Calu3 (cell line): ENCODE results near the gene TMEM225B. TPM values are rescaled to one million over a fixed set of nuclear protein-coding genes. Genes with fewer than 3 reads are reported as not detected.
"Not testable (repeated sequence)": the region's sequence is repeated elsewhere in the genome, so short reads cannot be mapped to it uniquely, and the experiment has no call there.

Experiments used
- BruUV-seq: library from RNA; stranded (reverse); fragments of 400-500 nt; replicated peaks from 2 replicates; lab custom pipeline; 2021; lab: Mats Ljungman, UMichigan
- CTCF ChIA-PET: fragments of 300-600 bp; sonication (Branson Sonifier 250); formaldehyde crosslinking; loops from one replicate; lab custom pipeline; 2022; ENCODE audit warnings: antibody characterized with exemption; lab: Charles Lee
- DNase-seq: peaks from one replicate; pipeline ENCODE4 v3.0.0; 2022
- H3K27ac Mint-ChIP-seq: one replicate; pipeline ENCODE4 v1.8.0; 2022; ENCODE audit warnings: mixed read lengths; ENCODE audit not compliant: unreplicated experiment
- H3K27me3 Mint-ChIP-seq: one replicate; pipeline ENCODE4 v1.8.0; 2022; ENCODE audit warnings: mixed read lengths; ENCODE audit not compliant: unreplicated experiment
- H3K36me3 Mint-ChIP-seq: one replicate; pipeline ENCODE4 v1.8.0; 2022; ENCODE audit warnings: mild to moderate bottlenecking, moderate library complexity, mixed read lengths; ENCODE audit not compliant: insufficient read depth, unreplicated experiment
- H3K4me1 Mint-ChIP-seq: one replicate; pipeline ENCODE4 v1.8.0; 2022; ENCODE audit warnings: mild to moderate bottlenecking, low read depth, mixed read lengths; ENCODE audit not compliant: unreplicated experiment
- H3K4me3 Mint-ChIP-seq: one replicate; pipeline ENCODE4 v1.8.0; 2022; ENCODE audit warnings: mild to moderate bottlenecking, low read depth, moderate library complexity, mixed read lengths; ENCODE audit not compliant: unreplicated experiment
- H3K9me3 Mint-ChIP-seq: one replicate; pipeline ENCODE4 v1.8.0; 2022; ENCODE audit warnings: low read depth, mixed read lengths; ENCODE audit not compliant: unreplicated experiment
- CTCF ChIP-seq: fragments of 200-600 bp; IDR thresholded peaks from one replicate; pipeline ENCODE4 v1.8.0; 2022; ENCODE audit warnings: antibody characterized with exemption; ENCODE audit not compliant: unreplicated experiment
- intact Hi-C: fragments of 100-400 bp; cut with micrococcal nuclease; formaldehyde crosslinking; loops from one replicate; pipeline ENCODE4 v1.10.0; 2022; ENCODE audit not compliant: unreplicated experiment
- total RNA-seq: library from RNA; stranded (reverse); gene quantifications from 2 replicates; pipeline ENCODE4 v1.2.3, GENCODE V29; 2022

The TMEM225B gene
- total RNA-seq, 1 experiment from 2014 or later, result not detected

GRCh38 chr7:99573257-99573656 is 24.8 kb upstream of the TMEM225B start:
- Mint-ChIP-seq H3K36me3 (no peaks in the 10 kb centered on the region), H3K4me3 (no peak overlapping the region), H3K27ac (no peak overlapping the region), H3K4me1 (no peaks in the 10 kb centered on the region), H3K27me3 (peaks cover 29% of the 10 kb centered on the region), H3K9me3 (no peaks in the 10 kb centered on the region)
- intact Hi-C loops, result no loop called here
- TF ChIP-seq CTCF, result no peak
- BruUV-seq, result no TSS peak
- no peak for DNase-seq
- CTCF ChIA-PET, result no interaction called here

- BruUV-seq, result no TSS peak
- no peak for TF ChIP-seq CTCF
Observed at GRCh38 chr7:99576251-99576650, 21.8 kb upstream of the TMEM225B start.

GRCh38 chr7:99579281-99579955 is 18.6 kb upstream of the TMEM225B start:
- DNase-seq, result no peak
- no TSS peak for BruUV-seq
- CTCF ChIA-PET, result no interaction called here
- Mint-ChIP-seq H3K4me3 (peak overlapping the region; percentile 61), H3K27ac (no peak overlapping the region), H3K4me1 (no peaks in the 10 kb centered on the region), H3K9me3 (no peaks in the 10 kb centered on the region), H3K27me3 (peaks cover 36% of the 10 kb centered on the region), H3K36me3 (no peaks in the 10 kb centered on the region)
- intact Hi-C loops, result no loop called here
- no peak for TF ChIP-seq CTCF

More at GRCh38 chr7:99576251-99576650, 21.8 kb upstream of the TMEM225B start:
- intact Hi-C loops, result no loop called here
- H3K36me3 Mint-ChIP-seq, result no peaks in the 10 kb centered on the region
- H3K27me3 Mint-ChIP-seq, result peaks cover 33% of the 10 kb centered on the region
- CTCF ChIA-PET, result no interaction called here
- H3K4me3 Mint-ChIP-seq, result no peak overlapping the region
- H3K27ac Mint-ChIP-seq, result no peak overlapping the region
- H3K9me3 Mint-ChIP-seq, result no peaks in the 10 kb centered on the region
- DNase-seq, result no peak
- H3K4me1 Mint-ChIP-seq, result no peaks in the 10 kb centered on the region

- DNase-seq, result peak; percentile 46
- CTCF ChIA-PET, result interaction anchor here (0.8 to 1.6 kb wide), 2 partner anchors 55 to 75 kb away, joined by 3 to 5 read pairs; partner anchors contain the start of gene ZKSCAN5
- no TSS peak for BruUV-seq
- Mint-ChIP-seq H3K36me3 (no peaks in the 10 kb centered on the region), H3K4me1 (no peaks in the 10 kb centered on the region), H3K27me3 (peaks cover 38% of the 10 kb centered on the region), H3K4me3 (peak overlapping the region; percentile 61), H3K9me3 (no peaks in the 10 kb centered on the region), H3K27ac (no peak overlapping the region)
- intact Hi-C loops, result no loop called here
- peak; percentile 18 for TF ChIP-seq CTCF
Observed at GRCh38 chr7:99579956-99580777, 17.9 kb upstream of the TMEM225B start.

GRCh38 chr7:99580778-99581332 is 17.2 kb upstream of the TMEM225B start:
- intact Hi-C loops, H3K36me3 Mint-ChIP-seq, H3K9me3 Mint-ChIP-seq, H3K27ac Mint-ChIP-seq, DNase-seq, H3K4me1 Mint-ChIP-seq, BruUV-seq: not testable (repeated sequence)
- Mint-ChIP-seq H3K4me3 (peak overlapping the region; percentile 61), H3K27me3 (peaks cover 42% of the 10 kb centered on the region)
- CTCF ChIA-PET, result interaction anchor here (0.8 to 1.6 kb wide), 2 partner anchors 55 to 76 kb away, joined by 3 to 5 read pairs; partner anchors contain the start of gene ZKSCAN5
